HL-60 (cell line): ENCODE results near the gene TP53INP2.

Experiments
- DNase-seq, 2 experiments: peaks; one replicate each; pipeline ENCODE4 v3.0.0-alpha.2; 2010 to 2020; ENCODE audit warnings: low read depth in 1 of 2, low spot score in 1 of 2
- H3K27ac ChIP-seq: fragments of 250-450 bp; sonication (Bioruptor Pico); replicated peaks from 2 replicates; pipeline ENCODE4 v1.5.1; 2020; ENCODE audit warnings: mild to moderate bottlenecking, moderate library complexity
- H3K27me3 ChIP-seq: fragments of 250-450 bp; sonication (Bioruptor Pico); 2 replicates; pipeline ENCODE4 v1.5.1; 2021; ENCODE audit warnings: mild to moderate bottlenecking, moderate library complexity; ENCODE audit not compliant: insufficient read depth, poor library complexity, severe bottlenecking
- H3K4me3 ChIP-seq: replicated peaks from 2 replicates; pipeline ENCODE4 v1.5.1; 2011; ENCODE audit warnings: mild to moderate bottlenecking, control low read depth, low read length; ENCODE audit not compliant: insufficient read depth
- GABPA ChIP-seq: IDR thresholded peaks from 2 replicates; pipeline ENCODE4 v1.6.1; 2012; ENCODE audit warnings: low read depth
- POLR2AphosphoS5 ChIP-seq: IDR thresholded peaks from 2 replicates; pipeline ENCODE4 v1.6.1; 2012; ENCODE audit warnings: low read depth
- SPI1 ChIP-seq: IDR thresholded peaks from 2 replicates; pipeline ENCODE4 v1.6.1; 2012; ENCODE audit warnings: low read depth, mild to moderate bottlenecking, borderline replicate concordance
- TF ChIP-seq, protein P1 (sequence below): IDR thresholded peaks from 2 replicates; pipeline ENCODE4 v1.6.1; 2012; ENCODE audit warnings: low read depth; ENCODE audit not compliant: insufficient replicate concordance
- TF ChIP-seq, protein P2 (sequence below): IDR thresholded peaks from one replicate; pipeline ENCODE4 v1.5.1; 2011; ENCODE audit warnings: low read length, control low read depth, inconsistent platforms; ENCODE audit not compliant: insufficient read depth

The TP53INP2 gene

DNA sequence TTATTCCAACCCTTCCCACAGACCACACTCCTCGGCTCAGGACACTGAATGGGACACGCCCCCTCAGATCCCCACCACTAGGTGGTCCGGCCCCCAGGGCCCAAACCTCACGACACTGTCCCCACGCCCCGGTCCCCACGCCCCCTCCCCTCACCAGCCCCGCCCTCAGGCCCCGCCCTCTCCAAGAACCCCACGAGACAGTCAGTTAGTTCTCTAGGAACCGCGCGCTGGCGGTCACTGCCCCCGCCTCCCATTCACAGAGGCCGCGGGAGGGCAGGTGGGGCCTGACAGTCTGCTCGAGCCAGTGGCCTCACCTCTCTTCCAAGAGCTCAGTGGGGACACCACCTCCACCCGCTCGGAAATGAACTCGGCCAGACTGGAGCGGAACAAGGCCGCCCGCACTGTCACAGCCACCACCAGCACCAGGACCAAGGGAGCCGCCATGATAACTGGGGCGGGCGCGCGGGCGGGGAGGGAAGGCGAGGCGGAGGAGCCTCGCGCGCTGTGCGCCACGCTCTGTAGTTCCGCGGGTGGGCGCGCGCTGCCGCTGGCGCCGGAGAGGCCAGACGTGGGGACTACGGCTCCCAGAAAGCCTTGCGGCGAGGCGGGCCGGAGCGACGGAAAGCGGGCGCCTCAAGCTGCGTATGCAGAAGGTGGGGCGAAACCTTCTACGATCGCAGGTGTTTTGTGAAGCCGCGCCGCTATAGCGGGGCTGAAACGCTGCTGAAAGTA lies 27.3 kb upstream of the TP53INP2 start, which contains the start of gene PIGU:
Gene PIGU, minus strand, starts transcription at position 451 of the 732 bp plus-strand sequence. Its CDS starts 7 bp downstream, at position 444.
- H3K27ac ChIP-seq, result peak within 1 kb of the TSS; percentile 96
- peak within 1 kb of the TSS; percentile 90 for H3K4me3 ChIP-seq
- DNase-seq, result peak; percentile 93 to 97
- H3K27me3 ChIP-seq, result no peaks in the 10 kb centered on the region
- TF ChIP-seq GABPA (no peak), SPI1 (no peak), POLR2AphosphoS5 (peak; percentile 81)
- TF ChIP-seq, protein P1, sequence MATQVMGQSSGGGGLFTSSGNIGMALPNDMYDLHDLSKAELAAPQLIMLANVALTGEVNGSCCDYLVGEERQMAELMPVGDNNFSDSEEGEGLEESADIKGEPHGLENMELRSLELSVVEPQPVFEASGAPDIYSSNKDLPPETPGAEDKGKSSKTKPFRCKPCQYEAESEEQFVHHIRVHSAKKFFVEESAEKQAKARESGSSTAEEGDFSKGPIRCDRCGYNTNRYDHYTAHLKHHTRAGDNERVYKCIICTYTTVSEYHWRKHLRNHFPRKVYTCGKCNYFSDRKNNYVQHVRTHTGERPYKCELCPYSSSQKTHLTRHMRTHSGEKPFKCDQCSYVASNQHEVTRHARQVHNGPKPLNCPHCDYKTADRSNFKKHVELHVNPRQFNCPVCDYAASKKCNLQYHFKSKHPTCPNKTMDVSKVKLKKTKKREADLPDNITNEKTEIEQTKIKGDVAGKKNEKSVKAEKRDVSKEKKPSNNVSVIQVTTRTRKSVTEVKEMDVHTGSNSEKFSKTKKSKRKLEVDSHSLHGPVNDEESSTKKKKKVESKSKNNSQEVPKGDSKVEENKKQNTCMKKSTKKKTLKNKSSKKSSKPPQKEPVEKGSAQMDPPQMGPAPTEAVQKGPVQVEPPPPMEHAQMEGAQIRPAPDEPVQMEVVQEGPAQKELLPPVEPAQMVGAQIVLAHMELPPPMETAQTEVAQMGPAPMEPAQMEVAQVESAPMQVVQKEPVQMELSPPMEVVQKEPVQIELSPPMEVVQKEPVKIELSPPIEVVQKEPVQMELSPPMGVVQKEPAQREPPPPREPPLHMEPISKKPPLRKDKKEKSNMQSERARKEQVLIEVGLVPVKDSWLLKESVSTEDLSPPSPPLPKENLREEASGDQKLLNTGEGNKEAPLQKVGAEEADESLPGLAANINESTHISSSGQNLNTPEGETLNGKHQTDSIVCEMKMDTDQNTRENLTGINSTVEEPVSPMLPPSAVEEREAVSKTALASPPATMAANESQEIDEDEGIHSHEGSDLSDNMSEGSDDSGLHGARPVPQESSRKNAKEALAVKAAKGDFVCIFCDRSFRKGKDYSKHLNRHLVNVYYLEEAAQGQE, result peak; percentile 70
- TF ChIP-seq, protein P2, sequence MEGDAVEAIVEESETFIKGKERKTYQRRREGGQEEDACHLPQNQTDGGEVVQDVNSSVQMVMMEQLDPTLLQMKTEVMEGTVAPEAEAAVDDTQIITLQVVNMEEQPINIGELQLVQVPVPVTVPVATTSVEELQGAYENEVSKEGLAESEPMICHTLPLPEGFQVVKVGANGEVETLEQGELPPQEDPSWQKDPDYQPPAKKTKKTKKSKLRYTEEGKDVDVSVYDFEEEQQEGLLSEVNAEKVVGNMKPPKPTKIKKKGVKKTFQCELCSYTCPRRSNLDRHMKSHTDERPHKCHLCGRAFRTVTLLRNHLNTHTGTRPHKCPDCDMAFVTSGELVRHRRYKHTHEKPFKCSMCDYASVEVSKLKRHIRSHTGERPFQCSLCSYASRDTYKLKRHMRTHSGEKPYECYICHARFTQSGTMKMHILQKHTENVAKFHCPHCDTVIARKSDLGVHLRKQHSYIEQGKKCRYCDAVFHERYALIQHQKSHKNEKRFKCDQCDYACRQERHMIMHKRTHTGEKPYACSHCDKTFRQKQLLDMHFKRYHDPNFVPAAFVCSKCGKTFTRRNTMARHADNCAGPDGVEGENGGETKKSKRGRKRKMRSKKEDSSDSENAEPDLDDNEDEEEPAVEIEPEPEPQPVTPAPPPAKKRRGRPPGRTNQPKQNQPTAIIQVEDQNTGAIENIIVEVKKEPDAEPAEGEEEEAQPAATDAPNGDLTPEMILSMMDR, result no peak

DNA sequence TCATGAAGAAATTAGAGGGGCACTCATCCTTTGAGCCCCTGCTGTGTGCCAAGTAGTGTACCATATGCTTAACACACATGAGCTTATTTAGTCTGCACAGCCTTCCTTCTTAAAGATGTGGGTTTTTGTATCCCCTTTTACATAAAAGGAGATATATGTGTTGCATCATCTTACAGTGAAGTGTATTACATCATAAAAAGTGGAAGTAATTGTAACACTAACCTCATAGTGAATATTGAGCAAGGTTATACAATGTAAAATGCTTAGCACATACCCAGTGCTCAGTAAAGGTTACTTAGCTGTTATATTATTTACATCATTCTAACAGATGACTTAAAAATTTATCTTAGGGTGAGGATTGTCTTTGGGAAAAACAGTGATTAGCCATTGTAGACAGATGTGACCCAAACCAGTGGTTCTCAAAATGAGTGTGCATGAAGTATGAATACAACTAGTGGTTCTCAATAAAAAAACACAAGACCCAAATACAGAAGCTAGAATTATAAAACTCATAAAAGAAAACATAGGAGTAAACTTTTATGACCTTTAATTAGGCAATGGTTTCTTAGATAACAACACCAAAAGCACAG lies 23.5 kb upstream of the TP53INP2 start:
- Histone ChIP-seq H3K4me3 (no peak overlapping the region), H3K27me3 (no peaks in the 10 kb centered on the region), H3K27ac (peak overlapping the region; percentile 53)
- peak; percentile 42 to 91 for DNase-seq
- TF ChIP-seq, protein P1, result no peak
- peak; percentile 29; the same call in 1 of the 2 replicates for TF ChIP-seq SPI1
- peak; percentile 29; the same call in 1 of the 2 replicates for TF ChIP-seq POLR2AphosphoS5

GRCh38 chr20:34683667-34684066 lies 20.5 kb upstream of the TP53INP2 start:
- Histone ChIP-seq H3K27ac (no peak overlapping the region), H3K27me3 (no peaks in the 10 kb centered on the region), H3K4me3 (no peak overlapping the region)
- TF ChIP-seq SPI1, result no peak
- TF ChIP-seq POLR2AphosphoS5, result no peak
- TF ChIP-seq, protein P2, result no peak
- TF ChIP-seq, protein P1, result no peak
- TF ChIP-seq GABPA, result no peak
- DNase-seq, result no peak
